Stimulated activated CD4-positive, alpha-beta T cell treated with anti-CD3 and anti-CD28 coated beads, Interleukin-15, amount 100 ng/mL, for 48 hours (primary cell): ENCODE results near the gene NOBOX.
"Not testable (repeated sequence)": the region's sequence is repeated elsewhere in the genome, so short reads cannot be mapped to it uniquely, and the experiment has no call there.

Source experiments
- DNase-seq, 2 donors: peaks; one replicate each; pipeline ENCODE4 v3.0.0-alpha.2; 2020; ENCODE audit warnings: low read depth in 2 of 2

The NOBOX gene

GRCh38 chr7:144403649-144404061, at the start of gene NOBOX:
Gene NOBOX, minus strand, starts transcription at chr7:144403693.
- no peak for DNase-seq

GRCh38 chr7:144452064-144452463, 48.6 kb upstream of the NOBOX start:
- no peak for DNase-seq

DNA sequence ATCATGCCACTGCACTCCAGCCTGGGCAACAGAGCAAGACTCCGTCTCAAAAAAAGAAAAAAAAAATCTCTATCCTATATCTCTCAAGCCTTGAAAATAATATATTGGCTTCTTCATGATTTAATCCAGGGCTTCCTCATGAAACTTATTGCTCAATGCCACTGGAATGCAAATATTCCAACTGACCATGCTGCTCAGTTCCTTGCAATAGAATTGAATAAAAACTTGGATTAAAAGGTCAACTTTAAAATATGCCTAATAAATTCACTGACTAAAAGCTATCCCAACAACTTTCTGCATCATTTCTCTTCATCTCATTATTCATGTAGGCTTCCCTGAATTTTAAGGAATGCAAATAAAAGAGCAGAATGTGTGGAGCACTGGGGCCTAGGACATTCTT, 42.1 kb upstream of the NOBOX start:
- DNase-seq, result no peak

DNA sequence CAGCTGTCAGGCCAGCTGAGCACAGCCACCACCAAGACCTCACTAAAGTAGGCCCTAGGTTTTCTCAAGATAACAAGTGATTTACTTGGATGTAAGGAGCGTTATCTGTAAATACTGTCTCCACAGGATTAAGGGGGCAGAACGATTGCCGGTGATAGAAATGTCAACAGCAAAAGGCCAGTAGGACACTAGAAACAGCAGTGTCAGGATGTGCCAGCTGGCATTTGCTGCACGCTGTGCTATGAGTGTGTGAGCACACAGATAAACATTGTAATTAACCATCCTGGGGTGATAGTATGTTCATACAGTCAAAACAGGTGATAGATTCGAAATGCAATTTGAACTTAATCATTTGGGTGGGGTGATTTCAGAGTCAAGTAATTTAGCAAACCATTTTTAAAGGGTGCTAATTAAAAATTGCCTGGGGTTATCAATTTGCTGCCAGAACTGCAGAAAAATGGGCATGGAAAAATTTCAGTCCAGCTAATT, 36.3 kb upstream of the NOBOX start:
- DNase-seq, result no peak

DNA sequence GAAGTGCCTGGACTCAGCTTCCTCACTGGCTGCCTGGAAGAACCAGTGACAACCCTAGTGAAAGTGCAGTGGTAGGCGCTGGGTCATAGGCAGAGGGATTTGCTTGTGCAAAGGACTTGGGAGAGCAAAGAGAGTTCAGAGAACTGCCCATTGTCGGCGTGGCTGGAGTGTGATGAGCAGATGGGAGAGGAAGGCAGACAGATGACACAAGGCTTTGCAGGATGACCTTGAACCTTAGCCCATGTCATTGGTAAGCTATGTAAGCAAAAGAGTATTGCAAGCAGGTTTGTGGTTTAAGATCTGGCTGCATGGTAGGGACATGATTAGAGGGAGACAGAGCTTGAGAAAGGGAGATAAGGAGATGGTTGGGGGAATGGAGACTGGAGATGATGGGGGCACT, 35.3 kb upstream of the NOBOX start:
- DNase-seq, result no peak

DNA sequence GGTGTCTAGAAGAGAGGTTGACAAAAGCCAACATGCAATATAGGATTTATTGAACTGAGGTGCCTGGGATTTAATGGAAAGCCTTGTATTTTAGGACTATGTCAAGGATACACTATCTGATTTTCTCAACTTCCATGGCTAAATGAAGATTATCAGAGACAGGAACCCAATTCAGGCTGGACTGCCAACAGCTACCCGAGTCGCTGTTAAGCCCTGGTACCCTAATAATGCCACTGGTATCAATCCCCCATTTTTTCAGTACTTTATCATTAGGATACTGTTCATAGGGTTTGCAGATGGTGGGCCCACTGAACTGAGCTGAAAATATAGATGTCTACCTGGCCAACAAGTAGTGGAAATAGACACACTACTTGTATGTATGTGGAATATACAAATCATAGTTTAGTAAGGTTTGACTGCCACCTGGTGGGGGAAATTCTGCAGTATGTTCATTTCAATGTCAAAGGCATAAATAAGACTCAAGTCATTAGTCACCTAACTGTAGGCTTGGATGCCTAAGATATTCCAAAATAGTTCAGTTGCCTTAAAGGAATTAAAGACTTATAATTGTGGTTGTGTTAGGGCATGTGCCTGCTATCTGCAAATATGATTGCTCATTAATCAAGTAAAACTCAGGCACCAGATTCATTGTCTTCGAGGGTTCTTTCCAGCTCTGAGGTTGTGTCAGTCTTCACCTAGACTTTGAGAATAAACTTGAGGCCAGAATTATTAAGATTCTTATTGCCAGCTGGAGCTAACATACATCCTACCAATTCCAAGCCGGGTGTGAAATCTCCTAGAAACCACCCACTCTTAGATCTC, 34.1 kb upstream of the NOBOX start:
- DNase-seq, result peak; percentile 8 to 40

DNA sequence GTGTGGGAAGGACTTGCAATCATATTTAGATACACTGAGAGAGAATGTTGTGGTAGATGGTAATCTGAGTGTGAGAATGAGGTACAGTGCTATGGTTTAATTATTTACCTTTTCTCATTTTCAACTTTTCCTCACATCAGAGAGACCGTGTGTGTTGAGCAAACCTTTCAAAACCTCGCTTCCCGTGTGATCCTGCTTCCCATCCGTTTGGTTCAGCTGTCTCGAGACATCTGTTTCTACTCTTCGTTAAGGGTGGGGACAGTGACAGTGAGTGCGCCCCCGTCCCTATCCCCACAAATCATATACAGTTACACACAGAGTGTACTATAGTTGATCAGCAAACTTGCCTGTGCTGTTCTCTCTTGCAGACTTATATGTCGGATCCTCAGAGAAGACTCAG, 33.0 kb upstream of the NOBOX start:
- no peak for DNase-seq

GRCh38 chr7:144428431-144428830, 24.9 kb upstream of the NOBOX start:
- no peak for DNase-seq

- not testable (repeated sequence) for DNase-seq
These were observed 24.0 kb upstream of the NOBOX start for GRCh38 chr7:144427539-144427938.

GRCh38 chr7:144418931-144419330, 15.4 kb upstream of the NOBOX start:
- not testable (repeated sequence) for DNase-seq

- DNase-seq, result no peak
These were observed 12.8 kb upstream of the NOBOX start for GRCh38 chr7:144416341-144416740.

DNA sequence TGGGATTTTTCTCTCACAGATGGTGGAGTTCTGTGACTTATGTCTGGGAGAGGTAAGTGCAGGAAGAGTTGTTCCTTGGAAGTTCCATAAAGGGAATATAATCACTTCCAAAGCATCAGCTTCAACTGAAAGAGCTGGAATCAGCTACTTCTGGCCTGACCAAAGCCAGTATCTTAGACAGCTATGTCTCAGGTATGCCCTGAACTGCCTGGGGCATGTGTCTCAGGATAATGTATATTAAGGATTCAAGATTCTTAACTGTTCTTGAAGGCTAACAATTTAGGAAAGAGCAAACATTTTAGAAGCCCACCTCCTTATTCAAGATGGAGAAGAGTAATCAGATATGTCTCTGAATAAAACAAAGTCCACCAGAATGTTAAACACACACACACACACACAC, 12.4 kb upstream of the NOBOX start:
- DNase-seq, result no peak

DNA sequence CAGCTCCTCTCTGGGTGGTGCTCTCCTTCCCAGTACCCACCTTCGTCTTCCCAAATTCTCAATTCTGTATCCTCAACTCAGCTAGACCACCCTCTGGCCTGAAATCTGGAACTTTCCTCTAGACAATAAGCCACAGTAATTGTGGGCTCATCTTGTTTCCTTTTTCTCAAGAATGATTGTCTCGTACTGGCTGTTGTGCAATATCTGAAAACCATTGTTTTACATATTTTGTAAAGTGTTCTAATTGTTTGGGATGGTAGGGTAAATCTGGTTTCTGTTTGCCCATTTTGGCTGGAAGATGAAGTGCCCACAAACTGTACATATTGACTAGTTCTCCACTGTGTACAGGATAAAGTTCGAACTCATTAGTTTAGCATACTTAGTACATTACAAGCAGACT, 11.3 kb upstream of the NOBOX start:
- no peak for DNase-seq

DNA sequence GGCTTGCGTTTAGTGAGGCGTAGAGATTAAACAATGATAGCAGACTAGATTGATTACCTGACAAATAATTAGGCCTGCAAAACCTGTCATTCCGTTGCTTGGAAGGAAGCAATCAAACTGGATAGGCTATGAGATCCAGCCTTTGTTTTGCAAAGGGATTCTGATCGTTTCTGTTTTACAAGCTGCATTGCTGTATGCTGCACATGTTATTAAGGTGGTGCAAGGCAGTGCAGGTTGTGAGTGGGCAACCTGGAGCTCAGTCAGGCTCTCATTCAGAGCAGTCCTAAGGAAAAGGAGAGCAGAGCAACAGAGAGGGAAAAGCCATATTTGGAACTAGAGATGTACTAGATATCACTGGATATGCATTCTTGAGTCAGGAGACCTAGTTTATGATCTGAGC, 6.9 kb upstream of the NOBOX start:
- DNase-seq, result no peak

- no peak for DNase-seq
These were observed 4.6 kb upstream of the NOBOX start for GRCh38 chr7:144408121-144408520.

DNA sequence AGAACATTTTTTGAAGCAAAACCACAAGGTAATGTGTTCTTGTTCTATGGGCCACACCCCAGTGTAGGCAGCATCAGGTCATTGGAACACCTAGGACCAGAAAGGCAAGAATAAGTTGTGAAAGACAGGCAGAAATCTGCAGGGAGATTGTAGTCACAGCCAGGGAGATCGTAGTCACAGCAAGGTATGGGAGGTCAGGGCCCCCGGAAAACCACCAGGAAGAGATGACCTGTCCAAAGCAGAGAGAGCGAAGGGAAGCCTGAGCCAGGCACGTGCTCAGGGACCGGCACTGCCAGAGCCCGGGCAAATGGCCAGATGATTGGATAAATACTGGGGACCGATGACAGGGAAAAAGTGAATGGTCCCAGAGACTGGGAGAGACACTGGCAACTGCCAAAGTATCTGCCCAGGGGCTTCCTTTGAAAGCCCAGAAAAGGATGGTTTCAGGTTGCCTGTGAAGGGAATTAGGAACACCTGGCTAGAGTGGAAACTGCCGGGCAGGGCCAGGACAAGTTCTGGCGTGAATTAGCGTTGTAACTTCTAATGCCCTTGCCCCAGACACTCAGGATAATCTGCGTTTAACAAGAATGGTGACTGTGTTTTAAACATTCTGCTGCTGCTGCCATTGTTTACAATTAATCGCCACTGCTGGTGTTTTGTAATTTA, 3.9 kb upstream of the NOBOX start:
- no peak for DNase-seq

DNA sequence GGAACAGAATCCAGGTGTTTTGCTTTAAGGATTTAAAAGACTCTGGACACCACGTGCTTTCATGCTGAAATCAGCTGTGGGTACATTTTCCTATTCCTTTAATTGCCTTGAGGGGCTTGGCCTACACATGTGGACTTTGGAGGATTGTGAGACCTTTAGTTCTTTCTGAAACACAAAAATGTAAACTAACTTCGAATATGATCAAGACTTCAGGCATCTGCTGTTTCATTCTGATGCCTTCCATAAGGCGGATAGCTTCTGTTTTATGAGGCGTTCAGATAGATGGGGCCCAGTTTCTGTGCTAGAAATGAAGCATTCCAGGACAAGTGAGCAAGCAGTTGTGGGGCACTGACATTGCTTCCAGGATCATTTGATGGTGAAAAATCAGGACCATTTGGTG, 1.5 kb upstream of the NOBOX start:
- no peak for DNase-seq

DNA sequence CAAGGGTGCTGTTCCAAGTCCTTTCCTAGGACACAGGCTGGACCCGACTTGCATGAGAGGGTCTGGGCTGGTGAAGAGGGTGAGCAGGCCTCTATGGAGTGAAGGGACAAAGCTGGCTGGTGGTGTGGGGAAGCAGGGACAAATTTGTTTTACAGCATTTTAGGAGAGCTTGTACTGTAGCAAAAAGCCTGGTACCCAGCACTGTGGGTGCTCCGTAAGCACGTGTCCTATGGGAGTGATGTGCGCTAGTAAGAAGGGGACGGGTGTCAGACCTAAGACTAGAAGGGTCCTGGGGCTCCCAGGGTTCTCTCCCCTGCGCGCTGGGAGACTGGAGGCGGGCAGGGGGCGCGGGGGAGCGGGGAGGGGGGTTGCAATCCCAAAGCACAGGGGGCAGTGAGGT, 391 bp downstream of the NOBOX start:
- DNase-seq, result no peak

DNA sequence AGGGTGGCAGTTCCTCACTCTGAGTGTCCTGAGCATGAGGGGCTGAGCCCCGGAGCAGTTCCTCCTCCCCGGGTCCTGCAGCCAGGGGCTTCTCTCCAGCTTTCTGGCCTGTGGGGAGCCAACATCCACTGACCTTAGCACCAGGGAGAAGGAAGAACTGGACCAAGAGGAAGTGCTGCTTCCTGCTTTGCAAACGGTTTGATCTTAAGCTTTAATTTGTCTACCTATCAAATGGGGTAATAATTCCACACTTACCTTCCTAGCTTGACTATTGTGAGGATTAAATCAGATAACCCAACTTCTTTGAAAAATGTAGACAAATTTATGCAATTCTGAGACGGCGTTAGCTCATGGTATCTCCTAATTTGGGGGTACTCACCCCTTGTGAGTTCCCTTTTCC, 2.0 kb downstream of the NOBOX start:
- DNase-seq, result no peak

DNA sequence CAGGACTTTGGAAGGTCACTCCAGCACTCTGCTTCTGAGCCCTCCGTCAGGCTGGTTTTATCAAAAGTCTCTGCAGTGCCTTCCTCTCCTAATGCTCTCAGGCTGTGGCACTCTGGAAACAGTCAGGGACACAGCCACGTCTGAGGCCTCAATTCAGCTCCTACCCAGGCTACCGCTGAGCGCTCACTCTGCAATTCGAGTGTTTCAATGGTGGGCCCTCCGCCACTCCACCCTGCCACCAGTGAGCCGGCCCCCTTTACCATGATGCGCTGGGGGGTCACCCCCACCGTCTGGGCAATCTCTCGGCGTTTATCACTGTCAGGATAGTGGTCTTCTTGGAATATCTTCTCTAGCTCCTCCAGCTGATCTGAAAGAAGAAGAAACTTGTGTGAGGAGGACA, 3.5 kb downstream of the NOBOX start:
- DNase-seq, result no peak

GRCh38 chr7:144398911-144399310, 4.6 kb downstream of the NOBOX start:
- DNase-seq, result no peak

DNA sequence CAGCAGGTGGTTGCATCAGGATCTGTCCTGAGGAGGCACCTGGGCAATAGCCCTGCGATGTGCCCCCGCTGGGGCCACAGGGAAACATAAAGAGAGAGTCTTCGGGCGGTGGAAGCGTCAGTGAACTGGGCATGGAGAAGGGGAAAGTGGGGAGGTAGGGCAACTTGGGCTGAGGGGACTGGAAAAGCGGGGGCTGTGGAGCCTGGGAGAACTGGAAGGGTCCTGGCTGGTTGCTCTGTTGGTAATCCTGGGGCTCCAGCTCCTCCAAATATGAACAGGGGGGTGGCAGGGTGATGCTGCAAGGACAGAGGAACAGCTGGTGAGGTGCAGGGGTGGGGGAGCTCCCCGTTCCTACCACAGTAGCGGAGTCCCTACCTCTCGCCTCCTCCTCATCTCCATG, 5.2 kb downstream of the NOBOX start:
- DNase-seq, result no peak

GRCh38 chr7:144397086-144397485, 6.4 kb downstream of the NOBOX start:
- no peak for DNase-seq
